ENCODE data around the gene ATP5F1D. TPM values are rescaled to one million over a fixed set of nuclear protein-coding genes. Genes with fewer than 3 reads are reported as not detected.

Gene ATP5F1D
- total RNA-seq, 2 donors from 2014 or later, result 540 to 639 TPM

GRCh38 chr19:1253514-1254080 is 12.0 kb downstream of the ATP5F1D start:
- intact Hi-C loops (cut with DNase I), result no loop called here
- ATAC-seq (no peak), DNase-seq (no peak)

- intact Hi-C loops (cut with DNase I), result no loop called here
- DNase-seq, result no peak
- ATAC-seq, result no peak
Measured at GRCh38 chr19:1254081-1254527, 12.6 kb downstream of the ATP5F1D start.

- no peak for ATAC-seq
- intact Hi-C loops (cut with DNase I), result no loop called here
- DNase-seq, result no peak
Measured at GRCh38 chr19:1254530-1255185, 13.1 kb downstream of the ATP5F1D start.

DNA sequence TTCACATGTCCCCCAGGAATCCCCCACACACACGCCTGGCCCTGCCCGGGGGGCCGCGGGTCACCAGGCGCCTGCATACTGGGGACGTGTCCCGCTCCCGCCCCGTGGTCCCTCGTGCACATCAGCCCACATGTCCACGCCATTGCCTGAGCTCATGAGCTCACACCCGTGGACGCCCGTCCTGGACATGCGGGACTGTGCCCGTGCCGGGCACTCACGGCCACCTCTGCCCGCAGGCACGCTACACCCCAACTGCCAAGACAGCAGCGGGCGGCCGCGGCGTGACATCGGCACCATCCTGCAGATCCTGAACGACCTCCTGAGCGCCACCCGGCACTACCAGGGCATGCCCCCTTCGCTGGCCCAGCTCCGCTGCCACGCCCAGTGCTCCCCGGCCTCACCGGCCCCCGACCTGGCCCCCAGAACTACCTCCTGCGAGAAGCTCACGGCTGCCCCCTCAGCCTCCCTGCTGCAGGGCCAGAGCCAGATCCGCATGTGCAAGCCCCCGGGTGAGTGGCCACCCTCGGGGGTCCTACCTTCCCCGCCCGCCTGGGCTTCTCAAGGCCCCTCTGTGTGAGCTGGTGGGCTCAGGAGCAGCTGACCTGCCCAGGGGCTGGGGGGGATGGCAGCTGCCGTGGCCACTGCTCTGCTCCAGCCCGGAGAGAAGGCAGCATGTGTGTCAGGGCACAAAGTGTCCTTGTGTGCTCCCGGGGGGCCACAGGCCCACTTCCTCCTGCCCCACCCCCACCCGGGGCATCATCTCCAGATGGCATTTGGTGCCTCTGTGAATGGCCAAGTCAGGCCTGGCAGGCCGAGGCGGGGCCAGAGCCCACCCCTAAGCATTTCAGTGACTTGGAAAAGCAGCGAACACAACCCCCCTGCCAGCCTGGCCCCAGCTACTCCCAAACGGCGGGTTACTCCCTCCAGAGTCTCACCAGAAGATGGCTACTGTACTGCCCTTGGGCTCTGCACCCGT is 13.9 kb downstream of the ATP5F1D start:
- no peak for DNase-seq
- intact Hi-C loops (cut with DNase I), result no loop called here
- no peak for ATAC-seq

DNA sequence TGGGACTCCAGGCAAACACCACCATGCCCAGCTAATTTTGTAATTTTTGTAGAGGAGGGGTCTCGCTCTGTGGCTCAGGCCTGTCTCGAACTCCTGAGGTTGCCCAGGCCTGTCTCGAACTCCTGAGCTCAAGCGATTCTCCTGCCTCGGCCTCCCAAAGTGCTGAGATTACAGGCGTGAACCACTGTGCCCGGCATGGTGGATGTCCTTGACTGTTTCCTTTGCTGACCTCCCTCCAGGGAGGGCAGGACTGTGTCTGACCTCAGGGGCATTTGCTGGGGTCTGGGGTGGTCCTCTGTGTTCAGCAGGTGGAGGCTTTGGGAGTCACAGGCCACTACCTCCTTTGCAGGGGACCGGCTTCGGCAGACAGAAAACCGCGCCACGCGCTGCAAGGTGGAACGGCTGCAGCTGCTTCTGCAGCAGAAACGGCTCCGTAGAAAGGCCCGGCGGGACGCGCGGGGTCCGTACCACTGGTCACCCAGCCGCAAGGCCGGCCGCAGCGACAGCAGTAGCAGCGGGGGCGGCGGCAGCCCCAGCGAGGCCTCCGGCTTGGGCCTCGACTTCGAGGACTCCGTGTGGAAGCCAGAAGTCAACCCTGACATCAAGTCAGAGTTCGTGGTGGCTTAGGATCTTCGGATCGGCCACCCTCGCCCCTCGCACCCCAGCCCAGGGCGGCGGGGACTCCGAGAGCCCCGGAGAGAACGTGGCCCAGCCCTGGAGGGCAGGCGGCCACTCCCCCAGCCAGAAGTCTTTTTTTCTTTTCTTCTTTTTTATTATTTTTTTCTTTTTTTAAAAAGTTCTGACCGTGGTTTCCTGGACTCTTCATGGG is 15.3 kb downstream of the ATP5F1D start:
- intact Hi-C loops (cut with DNase I), result no loop called here
- no peak for ATAC-seq

DNA sequence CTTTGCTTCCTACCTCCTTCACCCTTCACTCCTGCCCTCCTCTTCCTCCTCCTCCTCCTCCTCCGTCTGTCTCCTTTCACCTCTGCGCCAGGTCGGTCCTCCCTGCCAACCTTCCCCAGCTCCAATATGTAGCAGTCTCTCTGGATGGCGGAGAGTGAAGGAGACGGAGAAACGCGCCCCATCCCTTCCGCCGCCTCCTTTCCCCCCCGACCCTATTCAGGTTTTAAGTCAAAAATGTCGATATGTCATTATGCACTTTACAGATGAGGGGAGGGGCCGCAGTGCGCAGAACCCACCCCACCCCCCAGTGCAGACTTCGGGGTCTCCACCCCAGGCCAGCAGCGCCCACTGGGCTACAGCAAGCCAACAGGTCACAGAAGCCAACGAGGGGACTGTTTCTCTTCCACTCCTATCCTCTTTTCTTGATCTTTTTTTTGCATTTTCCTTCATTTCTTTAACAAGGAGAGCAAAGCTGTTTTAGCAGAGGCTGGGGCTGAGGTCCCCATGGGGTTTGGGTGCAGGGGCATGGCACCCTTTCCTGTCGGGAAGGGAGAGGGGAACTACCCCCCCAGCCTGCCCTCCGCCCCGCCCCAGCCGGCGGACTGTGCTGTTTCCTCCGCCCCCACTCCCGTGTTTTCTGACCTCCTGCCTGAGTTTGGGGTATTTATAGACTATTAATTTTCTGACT is 16.1 kb downstream of the ATP5F1D start:
- intact Hi-C loops (cut with DNase I), result no loop called here
- no peak for DNase-seq
- no peak for ATAC-seq

More for the DNA sequence above, 15.3 kb downstream of the ATP5F1D start:
- DNase-seq, result no peak

- intact Hi-C loops (cut with DNase I), result no loop called here
- ATAC-seq (no peak), DNase-seq (no peak)
Measured at GRCh38 chr19:1258163-1258492, 16.6 kb downstream of the ATP5F1D start.

DNA sequence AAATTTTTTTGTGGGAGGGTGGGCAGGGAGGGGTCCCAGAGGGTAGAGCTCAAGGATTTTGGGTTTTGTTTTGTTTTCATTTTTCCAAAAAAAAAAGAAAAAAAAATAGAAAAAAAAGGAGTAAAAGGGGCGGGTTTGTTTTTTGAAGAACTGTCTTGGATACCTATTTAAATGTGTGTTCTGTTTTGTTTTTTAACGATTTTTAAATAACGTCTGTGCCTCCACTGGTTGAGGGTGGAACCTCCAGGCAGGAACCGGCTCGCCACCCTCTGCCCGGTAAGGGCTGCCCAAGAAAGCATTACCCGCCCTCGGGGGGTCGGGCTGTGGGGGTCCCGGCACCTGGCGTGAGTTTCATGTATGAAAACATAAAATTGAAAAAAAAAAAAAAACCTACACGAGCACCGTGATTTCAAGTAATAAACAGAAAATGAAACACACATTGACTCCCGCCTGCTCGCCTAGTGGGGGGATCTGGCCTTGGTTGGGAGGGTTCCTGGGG is 17.2 kb downstream of the ATP5F1D start:
- intact Hi-C loops (cut with DNase I), result no loop called here
- DNase-seq, result no peak
- ATAC-seq, result no peak

- ATAC-seq, result peak; percentile 7 to 11
- intact Hi-C loops (cut with DNase I), result no loop called here
- peak; percentile 87 for DNase-seq
Measured at GRCh38 chr19:1259206-1259875, 17.8 kb downstream of the ATP5F1D start.

- DNase-seq (peak; percentile 61), ATAC-seq (peak; percentile 1 to 3)
- intact Hi-C loops (cut with DNase I), result no loop called here
Measured at GRCh38 chr19:1259876-1260748, 18.6 kb downstream of the ATP5F1D start.

DNA sequence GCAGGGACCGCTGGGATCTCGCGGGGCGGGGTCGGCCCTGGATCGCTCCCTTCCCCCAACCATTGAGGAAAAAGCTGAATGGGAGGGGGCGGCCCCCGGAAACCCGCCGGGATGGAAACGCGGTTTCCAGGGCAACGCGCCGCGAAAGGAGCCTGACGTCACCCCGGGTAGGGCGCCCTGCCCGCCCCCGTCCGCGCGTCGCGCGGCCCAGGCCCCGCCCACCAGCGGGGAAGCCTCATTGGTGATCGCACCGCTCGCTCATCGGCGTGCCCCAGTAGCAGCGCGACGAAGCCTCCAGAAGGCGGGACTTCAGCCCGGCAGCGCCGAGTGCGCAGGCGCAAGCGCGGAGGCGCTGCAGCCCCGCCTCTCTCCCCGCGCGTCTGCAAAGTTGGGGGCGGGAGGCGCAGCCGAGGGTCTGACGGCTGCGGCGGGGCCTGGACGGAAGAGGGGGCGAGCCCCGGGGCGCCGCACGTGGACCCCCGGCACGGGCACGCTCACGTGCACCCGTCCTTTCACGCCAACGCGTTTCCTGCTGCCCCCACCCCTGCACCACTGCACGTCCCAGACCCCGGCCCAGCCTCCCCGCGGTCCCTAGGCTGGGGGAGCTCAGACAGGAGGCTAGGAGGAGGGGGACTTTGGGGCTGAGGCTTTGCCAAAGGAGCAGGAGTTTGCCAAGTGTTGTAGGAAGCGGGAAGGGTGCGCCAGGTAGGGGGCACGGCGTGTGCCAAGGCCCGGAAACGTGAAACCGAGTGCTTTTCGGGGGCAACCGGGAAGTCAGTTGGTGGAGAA is 19.4 kb downstream of the ATP5F1D start:
- intact Hi-C loops (cut with DNase I), result no loop called here
- ATAC-seq (peak; percentile 81 to 91), DNase-seq (peak; percentile 97)

DNA sequence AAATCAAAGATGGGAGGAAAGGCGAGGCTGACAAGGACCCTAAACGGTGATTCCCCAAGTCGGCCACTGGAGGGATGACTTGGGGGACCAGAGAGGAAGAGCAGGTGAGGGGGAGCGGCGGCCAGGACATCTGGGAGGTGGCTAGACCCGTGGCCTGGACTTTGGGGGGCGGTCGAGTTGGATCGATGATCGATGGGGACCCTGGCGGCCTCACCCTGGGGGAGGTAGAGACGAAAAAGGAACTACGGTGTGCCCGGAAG is 19.9 kb downstream of the ATP5F1D start:
- DNase-seq, result no peak
- no peak for ATAC-seq
- intact Hi-C loops (cut with DNase I), result no loop called here

DNA sequence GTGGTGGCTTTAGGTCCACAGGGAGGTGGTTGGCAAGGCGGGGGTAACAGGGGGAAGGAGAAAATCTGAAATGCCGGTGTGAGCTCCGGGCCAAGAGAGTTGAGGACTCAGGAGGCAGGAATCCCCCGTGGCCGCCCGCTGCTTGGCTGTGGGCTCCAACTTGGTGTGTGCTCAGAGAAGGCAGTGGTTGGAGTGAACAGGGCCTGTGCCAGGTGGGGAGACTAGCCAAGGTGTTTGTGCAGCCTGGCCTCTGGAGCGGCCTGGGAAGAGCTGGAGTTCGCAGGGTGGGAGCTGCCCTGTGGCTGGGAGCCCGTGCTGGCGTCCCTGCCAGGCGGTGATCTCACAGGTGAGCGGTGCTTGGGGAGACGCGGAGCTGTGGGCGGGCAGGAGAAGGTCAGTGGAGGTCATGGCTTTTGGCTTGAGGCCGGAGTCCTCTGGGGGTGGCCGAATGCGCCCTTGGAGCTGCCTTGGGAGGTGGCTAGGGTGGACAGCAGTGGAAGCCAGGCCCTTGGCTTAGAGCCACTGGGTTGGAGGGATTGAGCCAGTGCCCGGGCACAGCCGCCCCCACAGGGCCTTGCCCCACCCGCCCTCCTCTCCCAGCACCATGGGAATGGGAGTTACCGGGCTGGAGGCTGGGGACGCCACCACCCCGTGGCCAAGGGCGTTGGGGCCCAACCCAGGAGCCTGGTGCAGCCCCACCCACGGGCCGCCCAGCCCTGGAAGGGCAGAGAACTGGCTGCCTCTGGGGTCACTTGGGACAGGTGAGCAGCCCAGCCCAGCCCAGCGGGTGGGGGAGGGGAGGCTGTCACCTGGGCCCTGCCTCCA is 20.5 kb downstream of the ATP5F1D start:
- intact Hi-C loops (cut with DNase I), result no loop called here
- ATAC-seq (peak; percentile 6 to 22), DNase-seq (no peak)

DNA sequence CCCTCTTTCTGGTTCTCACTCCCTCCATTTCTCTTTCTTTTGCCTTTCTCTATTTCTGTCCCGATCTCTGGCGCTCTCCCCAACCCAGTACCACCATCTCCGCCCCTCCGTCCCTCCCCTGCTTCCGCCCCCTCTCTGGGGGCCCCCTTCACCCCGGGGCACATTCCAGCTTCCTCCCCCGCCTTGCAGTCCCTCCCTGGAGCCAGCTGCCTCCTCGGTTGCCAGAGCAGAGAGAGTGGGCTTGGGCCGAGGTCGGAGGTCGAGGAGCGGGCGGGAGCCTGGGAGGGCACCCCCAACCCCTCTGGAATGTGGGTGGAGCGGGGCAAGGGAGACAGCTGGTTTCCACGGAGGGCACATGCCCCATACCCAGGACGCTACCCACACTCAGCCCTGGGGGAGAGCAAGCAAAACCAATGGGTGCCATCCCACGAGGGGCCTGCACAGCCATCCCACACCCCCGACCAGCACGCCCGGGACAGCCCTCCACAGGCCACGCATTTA is 21.1 kb downstream of the ATP5F1D start:
- intact Hi-C loops (cut with DNase I), result no loop called here
- DNase-seq, result no peak
- ATAC-seq, result no peak

- intact Hi-C loops (cut with DNase I), result no loop called here
- no peak for ATAC-seq
- no peak for DNase-seq
Measured at GRCh38 chr19:1263188-1263587, 21.6 kb downstream of the ATP5F1D start.

All from left cardiac atrium (tissue), 4 donors.